ENCODE results near the gene APEX1.
"Not testable (repeated sequence)": the region's sequence is repeated elsewhere in the genome, so short reads cannot be mapped to it uniquely, and the experiment has no call there.

Gene APEX1

GRCh38 chr14:20438664-20439063 is 16.4 kb upstream of the APEX1 start:
- H3K27ac ChIP-seq: no peak overlapping the region
- no peak for TF ChIP-seq CTCF (conservative IDR thresholded peaks at IDR 0.05)

GRCh38 chr14:20440465-20440864 is 14.6 kb upstream of the APEX1 start:
- TF ChIP-seq CTCF (conservative IDR thresholded peaks at IDR 0.05): no peak

GRCh38 chr14:20440882-20441281 is 14.1 kb upstream of the APEX1 start:
- H3K27ac ChIP-seq: no peak overlapping the region
- no peak for TF ChIP-seq CTCF (conservative IDR thresholded peaks at IDR 0.05)

More at GRCh38 chr14:20440465-20440864, 14.6 kb upstream of the APEX1 start:
- no peak overlapping the region for H3K27ac ChIP-seq

- no peak for TF ChIP-seq CTCF (conservative IDR thresholded peaks at IDR 0.05)
- no peak overlapping the region for H3K27ac ChIP-seq
Measured at GRCh38 chr14:20441461-20441860, 13.6 kb upstream of the APEX1 start.

GRCh38 chr14:20443650-20444049 is 11.4 kb upstream of the APEX1 start:
- H3K27ac ChIP-seq: not testable (repeated sequence)

- no peak for TF ChIP-seq CTCF (conservative IDR thresholded peaks at IDR 0.05)
- no peak overlapping the region for H3K27ac ChIP-seq
Measured at GRCh38 chr14:20446889-20447288, 8.1 kb upstream of the APEX1 start.

GRCh38 chr14:20452831-20453230 is 2.2 kb upstream of the APEX1 start:
- H3K27ac ChIP-seq: not testable (repeated sequence)

- H3K27ac ChIP-seq: peak overlapping the region; percentile 98
- TF ChIP-seq CTCF (conservative IDR thresholded peaks at IDR 0.05): no peak
Measured at GRCh38 chr14:20455355-20456300, 602 bp downstream of the APEX1 start.

All from VCaP (cell line).